Testis (tissue), 2 donors: Measurements from ENCODE around the gene CNTN5.

Experiments
- CTCF ChIP-seq, 3 experiments: fragments of 450-650 bp in 2 of 3; fragments of 200-600 bp in 1 of 3; sonication (generic) in 1 of 3; IDR thresholded peaks; one replicate each; pipeline ENCODE4 v1.5.1; 2016 to 2019; ENCODE audit warnings: antibody characterized with exemption in 3 of 3, mild to moderate bottlenecking in 2 of 3, moderate library complexity in 1 of 3
- POLR2A ChIP-seq: fragments of 450-650 bp; IDR thresholded peaks from one replicate; pipeline ENCODE4 v1.6.1; 2017; ENCODE audit warnings: antibody characterized with exemption, mild to moderate bottlenecking, moderate library complexity

GRCh38 chr11:99513368-99513767, 492.6 kb downstream of the CNTN5 start:
- no peak for TF ChIP-seq CTCF (IDR thresholded peaks at IDR 0.05)
- no peak for TF ChIP-seq POLR2A
